Measurements from ENCODE around the gene ART3. TPM values are rescaled to one million over a fixed set of nuclear protein-coding genes. Genes with fewer than 3 reads are reported as not detected.

Gene ART3, protein sequence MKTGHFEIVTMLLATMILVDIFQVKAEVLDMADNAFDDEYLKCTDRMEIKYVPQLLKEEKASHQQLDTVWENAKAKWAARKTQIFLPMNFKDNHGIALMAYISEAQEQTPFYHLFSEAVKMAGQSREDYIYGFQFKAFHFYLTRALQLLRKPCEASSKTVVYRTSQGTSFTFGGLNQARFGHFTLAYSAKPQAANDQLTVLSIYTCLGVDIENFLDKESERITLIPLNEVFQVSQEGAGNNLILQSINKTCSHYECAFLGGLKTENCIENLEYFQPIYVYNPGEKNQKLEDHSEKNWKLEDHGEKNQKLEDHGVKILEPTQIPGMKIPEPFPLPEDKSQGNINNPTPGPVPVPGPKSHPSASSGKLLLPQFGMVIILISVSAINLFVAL
- not detected in 2 replicates for total RNA-seq (2014; rRNA removed)
- percentile 6 among the genes with signal in this experiment for Bru-seq, nascent RNA
- percentile 1 among the genes with signal in this experiment for BruChase-seq, experiment 1, labeled RNA remaining after a 6-hour chase
- BruChase-seq, experiment 2, labeled RNA remaining after a 2-hour chase, result percentile 1 among the genes with signal in this experiment
- long read RNA-seq, result 0 reads

GRCh38 chr4:76074468-76074867 is at the start of gene ART3:
Gene ART3, plus strand, starts transcription at chr4:76074709. Its CDS starts 1,181 bp downstream, at chr4:76075890.
- no peak within 1 kb of the TSS for H3K9ac ChIP-seq (ENCODE audit: low read length)
- no peak within 1 kb of the TSS for H2AFZ ChIP-seq (ENCODE audit: low read length)
- no peaks in the 10 kb centered on the region for H3F3A ChIP-seq (ENCODE audit: low read length, unreplicated experiment)
- no peaks in the 10 kb centered on the region for H3K9me3 ChIP-seq (ENCODE audit: low read length)
- CTCF ChIA-PET, result no interaction called here
- no peaks in the 10 kb centered on the region for H3K27me3 ChIP-seq (ENCODE audit: low read length)
- H3K36me3 ChIP-seq (ENCODE audit: low read depth, low read length), result no peaks in the 10 kb centered on the region
- H3K4me3 ChIP-seq (ENCODE audit: low read length), result no peak within 1 kb of the TSS
- no peak within 1 kb of the TSS for H3K4me2 ChIP-seq (ENCODE audit: low read length)
- intact Hi-C loops (cut with micrococcal nuclease), result no loop called here
- DNase-seq, result no peak
- no peaks in the 10 kb centered on the region for H3K9me2 ChIP-seq (replicated peaks; ENCODE audit: low read length)
- H3K27ac ChIP-seq (ENCODE audit: low read length), result no peak within 1 kb of the TSS
- no TSS peak for BruUV-seq (replicated peaks)
- H3K4me1 ChIP-seq (ENCODE audit: insufficient read depth, low read length), result no peaks in the 10 kb centered on the region
- POLR2A ChIA-PET (ENCODE audit: unreplicated experiment), result no interaction called here
- H4K20me1 ChIP-seq (ENCODE audit: low read length), result no peaks in the 10 kb centered on the region
- no peaks in the 10 kb centered on the region for H3K79me2 ChIP-seq (ENCODE audit: low read length)
- ATAC-seq, result no peak
- TF ChIP-seq EZH2phosphoT487 (IDR thresholded peaks at IDR 0.05; ENCODE audit: borderline replicate concordance, low read length) (no peak), EZH2 (IDR thresholded peaks at IDR 0.05; ENCODE audit: low read length, unreplicated experiment) (no peak)
- TF ChIP-seq, protein P1, sequence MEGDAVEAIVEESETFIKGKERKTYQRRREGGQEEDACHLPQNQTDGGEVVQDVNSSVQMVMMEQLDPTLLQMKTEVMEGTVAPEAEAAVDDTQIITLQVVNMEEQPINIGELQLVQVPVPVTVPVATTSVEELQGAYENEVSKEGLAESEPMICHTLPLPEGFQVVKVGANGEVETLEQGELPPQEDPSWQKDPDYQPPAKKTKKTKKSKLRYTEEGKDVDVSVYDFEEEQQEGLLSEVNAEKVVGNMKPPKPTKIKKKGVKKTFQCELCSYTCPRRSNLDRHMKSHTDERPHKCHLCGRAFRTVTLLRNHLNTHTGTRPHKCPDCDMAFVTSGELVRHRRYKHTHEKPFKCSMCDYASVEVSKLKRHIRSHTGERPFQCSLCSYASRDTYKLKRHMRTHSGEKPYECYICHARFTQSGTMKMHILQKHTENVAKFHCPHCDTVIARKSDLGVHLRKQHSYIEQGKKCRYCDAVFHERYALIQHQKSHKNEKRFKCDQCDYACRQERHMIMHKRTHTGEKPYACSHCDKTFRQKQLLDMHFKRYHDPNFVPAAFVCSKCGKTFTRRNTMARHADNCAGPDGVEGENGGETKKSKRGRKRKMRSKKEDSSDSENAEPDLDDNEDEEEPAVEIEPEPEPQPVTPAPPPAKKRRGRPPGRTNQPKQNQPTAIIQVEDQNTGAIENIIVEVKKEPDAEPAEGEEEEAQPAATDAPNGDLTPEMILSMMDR (conservative IDR thresholded peaks at IDR 0.05; ENCODE audit: low read depth, low read length), result no peak

GRCh38 chr4:76028350-76028765 is 46.2 kb upstream of the ART3 start:
- TF ChIP-seq EZH2 (IDR thresholded peaks at IDR 0.05; ENCODE audit: low read length, unreplicated experiment) (no peak), EZH2phosphoT487 (IDR thresholded peaks at IDR 0.05; ENCODE audit: borderline replicate concordance, low read length) (no peak)
- TF ChIP-seq, protein P1 (conservative IDR thresholded peaks at IDR 0.05; ENCODE audit: low read depth, low read length), result no peak
- intact Hi-C loops (cut with micrococcal nuclease), result no loop called here
- no TSS peak for BruUV-seq (replicated peaks)
- Histone ChIP-seq H3K9me3 (ENCODE audit: low read length) (no peaks in the 10 kb centered on the region), H3K9me2 (replicated peaks; ENCODE audit: low read length) (no peaks in the 10 kb centered on the region), H3K27me3 (ENCODE audit: low read length) (no peaks in the 10 kb centered on the region), H3K4me2 (ENCODE audit: low read length) (no peak overlapping the region), H3K27ac (ENCODE audit: low read length) (no peak overlapping the region), H2AFZ (ENCODE audit: low read length) (no peak overlapping the region), H3K4me3 (ENCODE audit: low read length) (no peak overlapping the region), H3K9ac (ENCODE audit: low read length) (no peak overlapping the region), H3K4me1 (ENCODE audit: insufficient read depth, low read length) (no peaks in the 10 kb centered on the region), H3F3A (ENCODE audit: low read length, unreplicated experiment) (no peaks in the 10 kb centered on the region), H3K79me2 (ENCODE audit: low read length) (no peaks in the 10 kb centered on the region), H3K36me3 (ENCODE audit: low read depth, low read length) (no peaks in the 10 kb centered on the region), H4K20me1 (ENCODE audit: low read length) (no peaks in the 10 kb centered on the region)
- POLR2A ChIA-PET (ENCODE audit: unreplicated experiment), result no interaction called here
- CTCF ChIA-PET, result no interaction called here
- DNase-seq, result no peak
- no peak for ATAC-seq

- Histone ChIP-seq H3K4me3 (ENCODE audit: low read length) (no peak overlapping the region), H4K20me1 (ENCODE audit: low read length) (no peaks in the 10 kb centered on the region), H3K36me3 (ENCODE audit: low read depth, low read length) (no peaks in the 10 kb centered on the region), H3K79me2 (ENCODE audit: low read length) (no peaks in the 10 kb centered on the region), H3K27ac (ENCODE audit: low read length) (no peak overlapping the region), H3F3A (ENCODE audit: low read length, unreplicated experiment) (no peaks in the 10 kb centered on the region), H3K9ac (ENCODE audit: low read length) (no peak overlapping the region), H2AFZ (ENCODE audit: low read length) (no peak overlapping the region), H3K27me3 (ENCODE audit: low read length) (no peaks in the 10 kb centered on the region), H3K9me2 (replicated peaks; ENCODE audit: low read length) (no peaks in the 10 kb centered on the region), H3K9me3 (ENCODE audit: low read length) (no peaks in the 10 kb centered on the region), H3K4me1 (ENCODE audit: insufficient read depth, low read length) (no peaks in the 10 kb centered on the region), H3K4me2 (ENCODE audit: low read length) (no peak overlapping the region)
- TF ChIP-seq EZH2 (IDR thresholded peaks at IDR 0.05; ENCODE audit: low read length, unreplicated experiment) (no peak), EZH2phosphoT487 (IDR thresholded peaks at IDR 0.05; ENCODE audit: borderline replicate concordance, low read length) (no peak)
- TF ChIP-seq, protein P1 (conservative IDR thresholded peaks at IDR 0.05; ENCODE audit: low read depth, low read length), result no peak
- POLR2A ChIA-PET (ENCODE audit: unreplicated experiment), result no interaction called here
- intact Hi-C loops (cut with micrococcal nuclease), result no loop called here
- DNase-seq (no peak), ATAC-seq (no peak)
- CTCF ChIA-PET, result no interaction called here
- BruUV-seq (replicated peaks), result no TSS peak
These were observed 45.2 kb upstream of the ART3 start for GRCh38 chr4:76029300-76029699.
